IPS-NIHi11 (cell line): ENCODE data around the gene TNNI2.

ENCODE experiments used
- DNase-seq: peaks from one replicate; pipeline ENCODE4 v3.0.0; 2012; ENCODE audit warnings: mixed read lengths, low spot score

The TNNI2 gene

DNA sequence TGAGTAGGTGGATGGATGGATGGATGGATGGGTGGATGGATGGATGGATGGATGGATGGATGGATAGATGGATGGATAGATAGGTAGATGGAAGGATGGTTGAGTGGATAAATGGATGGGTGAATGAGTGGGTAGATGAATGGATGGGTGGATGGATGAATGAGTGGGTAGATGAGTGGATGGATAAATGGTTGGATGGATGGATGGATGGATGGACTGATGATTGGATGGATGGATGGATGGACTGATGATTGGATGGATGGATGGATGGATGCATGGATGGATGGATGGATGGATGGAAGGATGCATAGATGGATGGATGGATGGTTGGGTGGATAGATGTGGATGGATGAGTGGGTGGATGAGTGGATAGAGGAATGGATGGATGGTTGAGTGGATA lies 17.2 kb upstream of the TNNI2 start:
- no peak for DNase-seq

- DNase-seq: no peak
Observed at GRCh38 chr11:1822648-1823375, 16.0 kb upstream of the TNNI2 start.

DNA sequence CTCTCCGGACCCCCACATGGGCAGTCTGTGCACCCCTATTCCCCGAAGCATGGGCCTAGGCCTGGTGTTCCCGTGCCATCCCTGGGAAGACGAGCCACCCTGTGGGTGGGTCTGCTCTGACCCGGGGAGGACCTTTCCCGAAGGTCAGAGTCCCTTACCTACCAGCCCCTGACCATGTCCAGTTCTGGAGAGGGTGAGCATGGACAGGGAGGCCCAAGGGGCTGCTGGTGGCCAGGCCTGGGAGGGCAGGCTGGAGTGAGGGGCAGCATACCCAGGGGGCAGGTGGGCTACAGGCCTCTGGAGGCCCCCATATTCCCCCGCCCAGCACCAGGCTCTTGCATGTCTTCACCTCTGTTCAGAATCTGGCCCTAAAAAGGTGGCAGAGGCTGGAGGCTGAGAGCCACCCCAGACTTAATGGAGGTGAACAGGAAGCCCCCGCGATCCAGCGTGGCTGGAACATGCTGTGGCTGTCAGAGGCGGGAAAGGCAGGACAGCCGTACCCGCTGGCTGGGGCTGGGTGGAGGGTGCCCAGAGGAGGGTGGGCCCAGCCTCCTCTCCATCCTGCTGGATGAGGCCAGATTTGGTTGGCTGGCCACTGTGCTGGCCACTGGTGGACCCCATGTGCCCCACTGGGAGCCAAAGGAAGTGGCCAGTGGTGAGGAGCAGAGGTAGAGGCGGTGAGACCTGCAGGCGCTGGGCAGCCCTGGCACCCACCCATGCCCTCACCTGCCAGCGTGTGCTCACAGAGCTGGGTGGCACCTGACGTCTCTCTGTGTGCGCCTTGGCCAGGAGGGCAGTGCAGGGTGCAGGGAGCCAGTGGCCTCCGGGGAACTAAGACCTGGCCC lies 15.2 kb upstream of the TNNI2 start:
- DNase-seq: no peak

DNA sequence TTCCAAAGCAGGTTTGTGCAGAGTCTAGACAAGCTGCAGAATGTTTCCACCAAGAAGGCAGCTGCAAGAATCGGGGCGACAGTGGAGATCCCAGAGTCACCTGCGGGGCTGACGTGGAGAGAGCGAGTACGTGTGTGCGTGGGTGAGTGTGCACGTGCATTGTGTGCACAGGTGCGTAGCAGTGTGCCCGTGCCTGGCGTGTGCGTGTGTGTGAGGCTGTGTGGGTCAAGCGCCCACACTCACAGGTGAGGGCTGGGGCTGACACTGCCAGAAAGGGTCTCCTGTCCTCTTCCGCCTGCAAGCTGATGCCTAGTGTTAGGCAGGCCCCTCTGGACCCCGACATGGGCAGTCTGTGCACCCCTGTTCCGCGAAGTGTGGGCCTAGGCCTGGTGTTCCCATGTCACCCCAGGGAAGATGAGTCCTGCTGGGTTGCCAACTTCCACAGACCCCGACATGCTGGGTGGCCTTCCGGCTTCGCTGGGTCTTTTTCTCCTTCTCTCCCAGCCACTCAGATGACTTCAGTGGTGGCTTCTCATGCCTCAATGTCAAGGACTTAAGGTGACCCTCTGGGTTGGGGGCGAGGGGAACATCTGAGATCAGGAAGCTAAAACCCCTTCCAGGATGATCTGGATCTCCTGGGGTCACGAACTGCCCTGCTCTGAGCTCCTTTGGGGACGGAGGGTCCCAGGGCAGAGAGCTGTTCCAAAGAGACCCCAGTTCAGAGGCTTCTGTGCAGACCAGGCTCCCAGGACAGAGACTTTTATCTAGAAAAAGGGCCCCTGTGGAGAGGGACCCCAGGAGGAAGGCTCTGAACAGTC lies 14.4 kb upstream of the TNNI2 start:
- DNase-seq: no peak

DNA sequence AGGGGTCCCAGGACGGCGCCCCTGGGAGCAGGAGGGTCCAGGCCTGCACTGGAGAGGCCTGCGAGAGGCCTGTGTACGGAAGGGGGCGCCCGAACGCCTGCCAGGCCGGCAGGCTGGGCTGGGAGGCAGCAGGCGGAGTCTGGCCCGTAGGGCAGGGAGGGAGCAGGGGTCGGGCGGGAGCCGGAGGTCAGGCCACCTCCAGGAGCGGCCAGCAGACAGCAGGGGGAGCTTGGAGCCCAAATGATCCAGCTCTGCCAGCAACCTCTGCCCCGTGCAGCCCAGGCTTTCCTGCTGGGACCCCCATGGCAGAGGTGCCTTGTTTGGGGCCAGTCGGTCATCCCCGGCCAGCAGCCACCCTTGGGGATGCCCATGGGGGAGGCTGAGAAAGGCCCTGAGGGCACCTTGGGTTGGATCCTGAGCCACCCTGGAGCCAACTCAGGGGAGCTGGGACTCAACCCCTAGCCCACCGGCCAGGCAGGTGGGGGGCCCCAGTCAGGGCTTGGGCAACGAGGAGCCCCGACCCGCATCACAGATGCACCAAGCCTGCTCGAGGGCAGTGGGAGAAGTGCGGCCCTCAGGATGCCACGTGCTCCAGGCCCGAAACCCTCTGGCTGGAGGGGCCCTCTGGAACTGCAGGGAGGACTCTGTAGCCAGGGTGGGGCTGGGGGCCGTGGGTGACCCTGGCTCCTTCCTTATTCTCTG lies 13.6 kb upstream of the TNNI2 start:
- DNase-seq: peak; percentile 99

DNA sequence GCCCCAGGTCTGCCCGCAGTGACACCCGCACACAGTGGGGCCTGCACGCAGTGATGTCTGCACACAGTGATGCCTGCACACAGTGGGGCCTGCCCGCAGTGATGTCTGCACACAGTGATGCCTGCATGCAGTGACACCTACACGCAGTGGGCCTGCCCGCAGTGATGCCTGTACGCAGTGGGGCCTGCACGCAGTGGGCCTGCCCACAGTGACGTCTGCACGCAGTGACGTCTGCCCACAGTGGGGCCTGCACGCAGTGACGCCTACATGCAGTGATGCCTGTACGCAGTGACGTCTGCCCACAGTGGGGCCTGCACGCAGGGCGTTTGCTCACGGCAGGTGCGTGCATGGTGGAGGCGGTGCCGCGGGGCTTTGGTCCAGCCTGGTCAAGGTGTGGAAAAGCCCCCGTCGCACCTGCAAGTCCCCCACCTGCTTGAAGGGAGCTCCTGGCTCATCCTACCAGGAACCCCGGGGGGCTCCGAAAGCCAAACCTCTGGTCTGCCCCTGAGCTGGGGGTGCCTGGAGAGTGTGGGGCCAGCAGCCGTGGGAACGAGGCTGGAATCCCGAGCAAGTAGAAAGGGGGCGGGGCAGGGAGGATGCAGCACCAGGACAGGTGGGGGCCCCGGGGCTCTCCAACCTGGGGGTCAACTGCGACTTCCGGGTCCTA lies 12.9 kb upstream of the TNNI2 start:
- DNase-seq: no peak

GRCh38 chr11:1826552-1827094 lies 12.2 kb upstream of the TNNI2 start:
- DNase-seq: peak; percentile 64

DNA sequence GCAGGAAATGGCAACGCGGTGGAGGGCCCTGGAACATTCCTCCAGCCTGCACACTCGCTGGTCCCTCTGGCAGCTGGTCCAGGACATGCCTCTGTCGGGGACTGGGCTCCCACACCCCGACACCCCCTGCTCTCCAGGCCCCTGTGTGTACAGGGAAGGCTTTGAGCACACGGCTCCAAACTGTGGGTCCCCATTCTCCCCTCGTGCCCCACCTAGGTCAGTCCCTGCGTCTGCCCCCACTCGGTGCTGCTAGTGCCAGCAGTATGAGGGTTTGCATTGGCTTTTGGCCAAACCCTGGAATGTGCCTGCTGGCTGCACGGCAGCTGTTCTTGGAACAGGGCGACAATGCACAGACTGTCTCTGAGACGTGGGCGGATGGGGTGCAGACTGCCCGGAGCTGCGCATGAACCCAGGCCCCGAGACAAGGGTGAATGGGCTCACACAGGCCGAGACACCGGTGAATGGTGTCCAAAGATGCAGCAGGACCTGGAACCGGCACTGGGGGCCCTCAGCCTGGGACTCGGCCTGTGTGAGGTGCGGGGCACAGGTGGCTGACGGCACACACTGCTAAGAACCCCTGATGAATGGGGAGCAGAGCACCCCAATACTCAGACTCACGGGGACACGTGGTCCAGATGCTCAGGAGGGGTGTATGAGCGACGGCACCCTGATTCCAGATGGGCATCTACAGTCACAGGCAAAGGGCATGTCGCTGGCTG lies 11.5 kb upstream of the TNNI2 start:
- DNase-seq: no peak

GRCh38 chr11:1827931-1828330 lies 10.8 kb upstream of the TNNI2 start:
- no peak for DNase-seq

- DNase-seq: no peak
Observed at GRCh38 chr11:1828542-1828941, 10.2 kb upstream of the TNNI2 start.

GRCh38 chr11:1829039-1829820 lies 9.6 kb upstream of the TNNI2 start:
- no peak for DNase-seq

GRCh38 chr11:1830004-1830321 lies 8.8 kb upstream of the TNNI2 start:
- DNase-seq: no peak

DNA sequence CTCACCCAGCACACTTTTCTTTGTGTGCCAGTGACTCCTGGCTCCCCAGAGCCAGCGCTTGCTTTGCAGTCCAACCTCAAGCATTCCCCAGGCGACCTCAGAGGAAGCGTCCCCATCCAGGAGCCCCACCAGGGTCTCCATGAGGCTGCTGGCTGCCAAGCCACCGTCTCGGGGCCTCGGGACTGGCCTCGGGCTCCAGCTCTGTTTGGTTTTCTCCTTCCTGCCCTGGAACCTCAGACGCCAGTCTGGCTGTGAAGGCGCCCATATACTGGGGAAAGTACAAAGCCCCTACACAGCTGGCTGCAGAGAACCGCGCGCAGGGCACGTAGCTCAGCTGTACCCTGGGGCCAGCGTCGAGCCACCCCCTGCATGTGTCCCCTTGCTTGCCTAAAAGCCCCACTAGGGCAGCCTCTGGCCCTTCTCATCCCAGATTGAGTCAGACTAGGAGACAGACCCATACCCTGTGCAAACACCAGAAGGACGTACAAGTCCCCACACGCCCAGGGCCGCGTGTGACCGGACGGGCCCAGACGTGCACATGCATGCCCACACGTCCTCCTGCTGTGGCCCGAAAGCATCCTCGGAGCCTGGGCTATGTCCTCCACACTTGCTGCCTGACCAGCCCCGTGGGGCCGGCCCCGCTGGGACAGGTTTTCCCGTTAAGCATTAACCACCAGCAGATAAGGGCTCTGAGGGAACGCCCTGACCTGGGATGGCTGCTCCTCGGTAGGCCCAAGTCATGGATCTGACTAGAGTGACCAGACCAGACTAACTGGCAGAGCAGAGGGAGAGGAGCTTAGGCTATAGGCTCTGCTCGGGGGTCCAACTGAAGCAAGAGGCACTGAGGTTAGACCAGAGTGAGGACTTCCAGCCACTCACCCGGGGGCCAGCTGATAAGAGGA lies 8.2 kb upstream of the TNNI2 start:
- DNase-seq: no peak

DNA sequence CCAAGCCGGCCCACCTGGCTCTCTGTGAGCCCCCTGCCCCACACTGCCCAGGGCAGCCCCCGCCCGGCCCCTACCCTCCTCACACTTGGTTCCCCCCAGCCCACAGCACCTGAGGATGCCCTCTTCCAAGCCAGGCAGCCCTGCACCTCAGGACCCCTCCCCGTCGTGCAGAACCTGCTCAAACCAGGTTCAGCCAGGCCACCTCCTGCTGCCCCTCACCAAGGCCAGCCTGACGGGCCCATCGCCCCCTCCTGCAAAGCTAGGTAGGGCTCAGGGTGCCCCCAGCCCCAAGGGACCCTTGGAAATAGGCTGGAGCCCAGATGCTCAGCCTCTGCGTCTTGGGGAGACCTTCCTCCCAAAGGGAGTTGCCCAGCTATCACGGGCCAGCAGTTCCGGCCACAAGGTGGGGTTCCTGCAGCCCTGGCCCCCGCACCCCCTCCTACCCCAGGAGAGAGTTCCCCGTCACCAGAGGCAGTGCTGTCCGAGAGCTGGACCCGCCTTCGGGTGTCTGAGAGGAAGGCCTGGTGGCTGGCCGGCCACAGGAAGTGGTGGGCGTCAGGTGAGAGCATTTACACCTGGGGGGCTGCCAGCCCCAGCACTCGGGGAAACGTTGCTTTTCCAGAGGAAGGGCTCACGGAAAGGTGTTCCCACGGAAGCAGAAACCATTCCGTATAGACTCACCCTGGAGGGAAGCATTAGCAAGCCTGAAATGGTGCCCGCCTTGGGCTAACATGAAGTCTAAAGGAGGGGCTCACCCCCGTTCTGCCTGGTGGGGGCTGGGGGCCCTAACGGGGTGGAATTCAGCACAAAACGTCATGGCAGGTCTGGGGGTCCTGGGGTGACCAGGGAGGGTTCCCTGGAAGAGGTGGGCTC lies 7.2 kb upstream of the TNNI2 start:
- DNase-seq: no peak

- peak; percentile 93 for DNase-seq
Observed at GRCh38 chr11:1832211-1832919, 6.4 kb upstream of the TNNI2 start.

DNA sequence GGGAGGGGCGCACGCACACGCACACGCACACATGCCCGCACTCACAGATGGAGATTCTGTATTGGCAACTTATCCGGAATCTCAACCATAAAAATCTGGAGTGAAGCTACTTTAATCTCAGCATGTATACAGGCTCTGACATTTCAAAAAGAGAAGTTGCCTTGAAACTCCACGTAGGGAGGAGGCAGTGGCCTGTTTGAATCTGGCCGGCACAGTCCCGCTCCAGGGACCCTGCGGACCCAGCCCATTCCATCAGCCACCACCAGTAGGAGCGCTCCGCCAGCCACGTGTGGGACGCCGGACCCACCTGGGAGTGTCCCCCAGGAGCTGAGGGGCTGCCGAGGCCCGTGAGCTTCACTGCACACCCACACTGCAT lies 5.9 kb upstream of the TNNI2 start:
- DNase-seq: no peak

DNA sequence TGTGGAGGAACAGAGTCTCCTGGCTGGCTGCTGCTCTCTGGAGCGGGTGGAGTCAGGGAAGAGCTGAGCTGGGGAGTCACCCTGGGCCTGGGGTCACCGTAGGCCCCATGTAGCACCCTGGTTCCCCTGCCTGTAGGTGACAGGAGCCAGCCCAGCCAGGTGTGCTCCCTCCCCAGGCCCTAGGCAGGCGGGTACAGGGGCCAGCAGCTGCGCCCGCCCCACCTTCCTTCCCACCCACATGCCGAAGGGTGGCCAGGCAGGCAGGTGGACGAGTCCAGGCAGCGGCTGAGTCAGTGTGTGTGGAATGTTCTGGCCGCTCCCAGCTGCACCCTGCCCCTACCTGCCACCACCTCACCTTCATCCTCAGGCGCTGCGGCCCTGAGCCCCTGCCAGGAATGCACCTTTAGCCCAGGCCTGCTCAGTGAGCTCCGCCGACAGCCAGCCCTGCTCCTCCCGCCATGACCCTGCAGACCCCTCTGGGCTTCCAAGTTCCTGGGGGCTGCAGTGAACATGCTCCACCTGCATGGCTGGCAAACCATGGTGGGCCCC lies 4.6 kb upstream of the TNNI2 start:
- peak; percentile 68 for DNase-seq
